HG03139 (cell line): Measurements from ENCODE around the gene COPZ2.
"Not testable (repeated sequence)": the region's sequence is repeated elsewhere in the genome, so short reads cannot be mapped to it uniquely, and the experiment has no call there.

Experiments
- ATAC-seq: cut with Tn5 transposase; IDR thresholded peaks from one replicate; pipeline ENCODE4 v1.9.1; 2021; ENCODE audit not compliant: unreplicated experiment

The COPZ2 gene

DNA sequence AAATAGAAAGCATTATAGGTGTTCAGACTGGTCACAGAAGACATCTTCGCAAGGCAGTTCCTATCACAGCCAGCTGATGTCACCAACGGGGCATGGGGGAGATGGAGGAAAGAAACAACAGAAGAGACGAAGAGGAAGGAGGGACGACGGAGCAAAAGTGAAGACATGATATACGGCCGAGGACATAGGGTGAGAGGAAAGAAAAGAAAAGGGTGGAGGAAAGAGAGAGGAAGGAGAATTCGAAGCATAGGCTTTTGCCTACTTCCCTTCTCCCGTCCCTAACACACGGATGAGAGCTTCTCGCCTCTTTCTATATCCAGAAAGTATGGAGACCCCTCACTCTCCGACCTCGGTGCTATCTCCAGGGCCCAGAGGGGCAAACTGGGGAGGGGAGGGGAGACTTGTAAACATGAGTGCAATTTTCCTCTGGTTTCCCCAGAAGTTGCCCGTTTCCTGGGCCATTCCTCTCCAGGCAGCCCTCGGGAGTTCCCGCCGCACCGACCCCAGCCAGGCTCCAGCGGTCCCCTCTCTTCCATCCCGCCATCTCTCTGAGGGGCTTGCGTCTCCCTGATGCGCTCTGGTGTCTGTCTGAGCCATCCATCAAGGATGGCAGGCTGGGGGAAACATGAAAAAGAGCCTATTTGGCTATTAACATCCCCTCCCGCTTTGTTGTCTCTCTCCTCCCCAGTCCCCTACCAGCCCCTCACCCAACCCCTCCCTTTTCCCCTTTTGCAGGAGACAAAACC lies 26.0 kb downstream of the COPZ2 start:
- ATAC-seq, result no peak

DNA sequence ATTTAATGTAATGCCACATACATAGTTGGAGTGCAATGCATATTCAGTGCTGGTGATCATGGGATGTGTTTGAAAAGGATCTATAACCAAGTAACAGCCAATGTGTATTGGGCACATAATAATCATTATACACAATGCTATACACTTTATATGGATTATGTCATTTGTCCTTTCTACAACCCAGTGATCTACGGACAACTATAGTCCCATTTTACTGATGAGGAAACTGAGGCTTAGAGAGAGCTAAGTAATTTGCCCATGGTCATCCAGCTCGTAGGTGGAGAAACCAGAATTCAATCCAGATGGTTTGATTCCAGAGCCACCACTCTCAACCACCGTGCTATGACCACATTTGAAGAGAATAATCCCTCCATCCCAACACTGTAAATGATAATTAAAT lies 27.4 kb downstream of the COPZ2 start:
- ATAC-seq, result no peak

DNA sequence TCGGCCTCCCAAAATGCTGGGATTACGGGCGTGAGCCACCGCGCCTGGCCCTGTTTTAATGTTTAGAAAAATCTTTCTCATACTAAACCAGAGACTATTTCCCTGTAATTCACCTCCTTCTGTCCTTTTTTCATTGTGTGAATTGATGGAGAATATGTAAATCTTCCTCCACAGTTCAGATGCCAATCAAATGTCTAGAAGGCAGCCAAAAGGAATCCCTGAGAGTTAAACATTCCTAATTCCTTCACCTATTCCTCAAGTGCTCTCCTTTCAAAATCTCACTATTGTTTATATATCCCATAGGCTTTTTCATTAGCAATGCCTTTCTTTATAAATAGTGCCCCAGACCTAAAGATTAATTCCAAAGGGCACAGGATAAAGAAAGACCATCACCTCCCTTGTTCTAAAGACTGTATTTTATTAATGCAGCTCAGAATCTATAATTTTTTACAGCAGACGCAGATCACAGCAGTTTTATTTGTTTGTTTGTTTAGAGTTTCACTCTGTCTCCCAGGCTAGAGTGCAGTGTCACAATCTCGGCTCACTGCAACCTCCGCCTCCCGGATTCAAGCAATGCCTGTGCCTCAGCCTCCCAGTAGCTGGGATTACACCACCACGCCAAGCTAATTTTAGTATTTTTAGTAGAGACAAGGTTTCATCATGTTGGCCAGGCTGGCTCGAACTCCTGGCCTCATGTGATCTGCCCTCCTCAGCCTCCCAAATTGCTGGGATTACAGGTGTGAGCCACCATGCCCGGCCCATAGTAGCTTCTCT lies 30.5 kb downstream of the COPZ2 start:
- ATAC-seq, result no peak

DNA sequence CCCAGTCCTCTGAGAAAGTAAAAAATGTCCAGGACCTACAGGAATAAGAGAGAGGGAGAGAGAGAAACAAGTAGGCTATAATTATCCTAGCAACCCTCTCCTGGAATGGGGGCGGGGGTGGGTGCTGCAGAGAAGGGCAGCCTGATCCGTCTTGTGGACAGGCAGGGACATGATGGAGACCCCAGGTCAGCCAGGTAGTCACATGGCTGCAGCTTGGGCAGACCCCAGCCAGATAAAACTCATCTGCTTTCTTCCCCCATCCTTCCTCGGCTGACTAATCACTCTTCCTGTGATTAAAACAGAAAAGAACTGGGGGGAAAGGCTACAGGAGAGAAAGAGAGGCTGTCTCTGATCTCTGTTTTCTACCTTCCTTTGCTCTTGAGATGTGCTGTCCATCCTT lies 32.6 kb downstream of the COPZ2 start:
- no peak for ATAC-seq

DNA sequence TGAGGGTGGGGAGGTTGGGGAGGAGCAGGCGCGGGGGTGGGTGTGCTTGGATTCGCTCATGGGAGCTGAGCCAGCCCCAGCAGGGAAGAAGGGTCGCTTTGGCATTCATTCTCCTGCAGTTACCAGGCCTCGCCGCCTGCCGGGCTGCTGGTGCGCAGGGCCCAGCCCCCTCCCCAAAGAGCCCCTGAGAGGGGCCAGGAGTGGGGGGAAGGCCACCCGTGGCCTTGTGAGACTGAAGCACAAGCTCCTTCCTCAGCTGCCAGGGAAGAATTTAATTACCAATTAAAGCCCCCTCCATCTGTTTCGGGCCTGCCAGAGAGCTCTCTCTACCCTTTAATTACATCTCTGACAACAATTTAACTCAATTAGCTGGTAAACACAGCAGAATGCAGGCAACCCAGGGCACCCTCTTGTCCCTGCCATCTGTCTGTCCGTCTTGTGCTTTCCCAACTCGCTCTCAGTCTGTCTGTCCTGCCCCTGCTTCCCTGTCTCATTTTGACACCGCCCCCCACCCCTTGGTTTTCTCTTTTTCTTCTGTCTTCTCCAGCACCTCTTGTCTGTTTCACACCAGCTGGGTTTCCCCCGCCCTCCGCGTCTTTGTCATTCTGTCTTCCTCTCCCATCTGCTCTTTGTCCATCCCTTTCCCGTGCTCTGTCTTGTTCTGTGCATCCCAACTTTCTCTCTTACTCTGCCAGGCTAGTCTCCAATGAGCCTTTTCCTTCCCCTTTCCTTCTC lies 34.0 kb downstream of the COPZ2 start:
- ATAC-seq, result no peak

DNA sequence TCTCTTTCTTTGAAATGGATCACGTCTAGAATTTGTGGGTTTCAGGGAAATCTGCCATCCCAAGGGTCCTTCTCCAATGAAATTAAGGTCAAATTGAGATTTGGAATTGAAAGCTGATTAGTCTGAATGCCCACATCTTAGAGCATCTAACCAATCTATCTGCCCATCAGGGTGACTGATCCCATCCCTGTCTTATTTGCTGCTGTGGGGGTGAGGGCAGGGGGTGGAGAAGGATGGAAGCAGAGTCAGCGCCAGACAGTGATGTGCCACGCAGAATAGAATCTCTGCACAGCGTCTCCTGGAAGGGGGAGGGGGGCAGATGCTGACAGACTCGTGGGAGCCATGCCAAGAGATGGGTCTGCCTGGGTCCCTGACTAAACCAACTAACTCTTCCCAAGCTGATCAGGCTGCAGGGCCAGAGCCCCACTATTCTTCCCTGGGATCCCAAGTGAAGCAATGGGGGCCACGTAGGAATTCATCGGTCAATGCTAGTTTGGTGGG lies 34.6 kb downstream of the COPZ2 start:
- no peak for ATAC-seq

DNA sequence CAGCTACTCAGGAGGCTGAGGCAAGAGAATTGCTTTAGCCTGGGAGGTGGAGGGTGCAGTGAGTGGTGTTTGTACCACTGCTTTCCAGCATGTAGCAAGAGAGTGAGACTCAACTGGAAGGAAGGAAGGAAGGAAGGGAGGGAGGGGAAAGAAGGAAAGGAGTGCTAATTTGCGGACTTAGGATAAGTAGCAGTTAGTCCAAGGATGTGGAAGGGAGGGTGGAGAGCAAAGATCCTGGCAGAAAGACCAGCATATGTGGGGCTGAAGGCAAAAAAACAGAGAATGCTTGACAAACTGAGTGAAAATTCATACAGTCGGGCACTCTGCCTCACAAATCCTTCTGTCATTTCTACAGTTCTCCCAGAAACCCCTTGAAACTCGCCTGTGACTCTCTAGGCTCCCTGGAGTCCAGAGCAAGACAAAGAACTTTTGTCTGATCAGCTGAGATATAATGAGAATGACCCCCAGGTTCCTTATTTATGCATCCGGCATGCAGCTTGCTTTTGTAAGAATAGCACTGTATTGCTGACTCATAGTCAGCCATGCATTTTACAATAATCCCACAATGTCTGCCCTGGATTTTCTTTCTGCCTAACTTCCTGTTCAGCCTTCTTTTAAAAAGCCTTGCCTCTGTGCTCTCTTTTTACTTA lies 35.2 kb downstream of the COPZ2 start:
- ATAC-seq, result no peak

DNA sequence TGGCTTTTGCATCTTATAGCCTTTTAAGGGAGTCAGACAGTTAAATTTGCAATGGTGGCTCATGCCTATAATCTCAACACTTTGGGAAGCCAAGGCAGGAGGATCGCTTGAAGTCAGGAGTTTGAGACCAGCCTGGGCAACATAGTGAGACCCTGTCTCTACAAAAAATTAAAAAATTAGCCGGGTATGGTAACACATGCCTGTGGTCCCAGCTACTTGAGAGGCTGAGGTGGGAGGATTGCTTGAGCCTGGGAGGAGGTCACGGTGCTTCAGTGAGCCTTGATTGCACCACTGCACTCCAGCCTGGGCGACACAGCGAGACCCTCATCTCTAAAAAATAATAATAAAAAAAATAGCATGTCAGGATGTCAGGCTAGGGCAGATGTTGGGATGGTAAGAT lies 35.9 kb downstream of the COPZ2 start:
- not testable (repeated sequence) for ATAC-seq

DNA sequence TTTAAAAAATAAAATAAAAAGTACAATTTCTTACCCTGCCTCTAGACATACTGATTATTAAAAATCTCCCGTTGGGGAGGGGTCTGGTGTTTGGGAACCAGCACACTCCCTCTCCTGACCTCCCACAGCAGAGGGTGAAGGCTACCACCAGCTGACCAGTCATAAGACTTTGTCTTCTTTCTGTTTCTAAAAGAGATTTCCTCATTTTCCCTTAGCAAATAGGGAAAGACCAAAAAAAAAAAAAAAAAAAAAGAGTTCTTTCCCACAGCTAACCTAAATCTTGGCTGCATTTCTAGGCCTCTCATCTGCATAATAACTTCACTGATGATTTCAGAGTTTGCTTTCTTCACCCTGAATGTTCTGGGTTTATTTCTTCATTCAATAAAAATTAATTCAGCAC lies 36.4 kb downstream of the COPZ2 start:
- ATAC-seq, result no peak

DNA sequence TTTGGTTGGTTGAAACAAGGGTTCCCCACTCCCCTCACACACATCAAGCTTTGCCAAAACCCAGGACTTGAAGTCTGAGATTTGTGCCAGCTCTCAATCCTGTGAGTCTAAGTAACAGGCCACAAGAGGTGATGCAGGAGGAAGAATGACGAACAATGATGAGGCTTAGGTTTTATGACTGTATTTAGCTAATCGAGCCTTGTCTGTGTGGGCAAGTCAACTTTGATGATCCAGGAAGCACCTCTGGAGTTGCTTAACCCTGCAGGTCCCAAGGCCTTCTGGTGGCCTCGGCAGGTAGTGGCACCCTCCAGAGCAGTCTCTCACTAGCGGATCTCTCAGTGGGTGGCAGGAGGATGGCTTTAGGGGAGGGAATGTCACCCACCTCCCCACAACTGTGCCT lies 38.0 kb downstream of the COPZ2 start:
- ATAC-seq, result no peak

DNA sequence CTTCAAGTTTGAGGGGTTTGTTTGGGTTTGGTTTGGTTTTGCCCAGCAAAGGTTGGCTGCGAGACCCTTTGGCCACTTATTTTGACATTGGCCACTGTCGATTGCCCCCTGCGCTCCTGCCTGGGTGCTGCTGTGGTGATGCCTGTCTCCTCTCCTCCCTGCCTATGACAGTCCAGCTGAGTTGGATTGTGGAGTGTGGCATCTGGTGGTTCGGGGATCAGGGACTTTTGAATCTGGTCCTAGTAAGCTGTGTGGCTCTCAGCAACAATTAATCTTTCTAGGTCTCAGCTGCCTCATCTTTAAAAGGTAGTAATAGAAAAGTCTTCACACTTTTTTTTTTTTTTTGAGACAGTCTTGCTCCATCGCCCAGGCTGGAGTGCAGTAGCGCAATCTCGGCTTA lies 39.6 kb downstream of the COPZ2 start:
- ATAC-seq, result no peak

DNA sequence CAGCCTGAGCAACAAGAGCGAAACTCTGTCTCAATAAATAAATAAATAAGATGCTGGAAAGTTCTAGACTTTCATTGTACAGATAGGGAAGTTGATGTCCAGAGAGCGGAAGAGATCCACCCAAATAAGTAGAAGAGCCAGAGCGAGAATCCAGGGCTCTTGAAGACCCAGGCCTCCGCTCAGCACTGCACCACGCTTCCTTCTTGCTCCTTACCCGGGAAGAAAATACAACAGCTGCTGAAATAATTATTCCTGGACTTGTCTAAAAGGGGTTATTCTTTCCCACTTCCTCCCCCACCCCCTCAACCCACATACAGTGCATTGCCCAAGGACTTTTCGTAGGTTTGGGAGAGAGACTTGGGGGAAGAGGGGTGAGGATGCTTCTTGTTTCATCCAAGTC lies 40.0 kb downstream of the COPZ2 start:
- no peak for ATAC-seq

DNA sequence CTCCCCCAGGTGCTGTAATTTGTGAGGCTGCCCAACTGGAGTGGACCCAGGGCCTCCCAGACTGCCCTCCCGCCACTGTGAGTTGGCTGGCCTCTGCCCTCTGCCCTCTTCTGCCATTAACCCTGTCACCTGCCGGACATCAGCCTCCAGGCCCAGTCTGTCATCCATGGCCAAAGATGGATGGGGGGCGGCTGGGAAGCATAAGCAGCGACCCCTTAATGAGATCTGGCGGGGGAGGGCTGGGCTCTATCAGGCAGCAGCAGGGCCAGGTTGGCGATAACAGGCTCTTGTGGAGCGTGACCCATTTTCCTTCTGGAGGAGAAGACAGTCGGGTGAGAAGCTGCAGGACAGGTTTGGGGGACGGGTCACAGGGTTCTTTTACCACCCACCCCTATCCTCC lies 41.4 kb downstream of the COPZ2 start:
- ATAC-seq, result no peak

DNA sequence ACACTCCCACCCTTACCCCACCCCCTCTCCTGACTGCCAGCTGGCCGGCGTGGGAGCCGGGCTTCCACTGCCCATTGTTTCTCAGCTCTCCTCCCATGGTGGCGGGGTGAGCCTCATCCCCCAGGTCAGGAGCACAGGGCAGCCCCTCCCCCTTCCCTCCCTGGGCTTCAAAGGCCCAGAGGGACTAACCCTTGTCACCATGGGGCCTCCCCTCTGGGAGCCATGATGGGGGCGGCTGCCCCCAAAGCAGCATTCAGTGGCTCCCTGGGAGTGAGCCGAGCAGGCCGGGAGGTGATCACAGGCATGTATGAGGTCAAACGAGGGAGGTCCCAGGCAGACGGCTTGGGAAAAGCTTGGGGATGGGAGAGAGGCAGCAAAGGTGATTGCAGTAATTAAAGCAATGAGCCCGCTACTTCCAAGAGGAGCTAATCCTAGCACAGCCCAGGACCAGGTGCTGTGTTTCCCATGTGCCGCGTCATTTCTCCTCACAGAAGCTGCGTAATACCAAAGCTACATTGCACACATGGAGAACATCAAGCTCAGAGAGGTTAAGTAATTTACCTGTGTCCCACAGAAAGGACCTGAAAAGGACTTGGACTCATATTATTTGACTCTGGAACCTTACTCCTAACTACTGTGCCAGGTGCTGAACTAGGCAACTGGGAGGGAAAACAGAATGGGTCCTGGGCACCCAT lies 42.2 kb downstream of the COPZ2 start:
- ATAC-seq, result no peak

DNA sequence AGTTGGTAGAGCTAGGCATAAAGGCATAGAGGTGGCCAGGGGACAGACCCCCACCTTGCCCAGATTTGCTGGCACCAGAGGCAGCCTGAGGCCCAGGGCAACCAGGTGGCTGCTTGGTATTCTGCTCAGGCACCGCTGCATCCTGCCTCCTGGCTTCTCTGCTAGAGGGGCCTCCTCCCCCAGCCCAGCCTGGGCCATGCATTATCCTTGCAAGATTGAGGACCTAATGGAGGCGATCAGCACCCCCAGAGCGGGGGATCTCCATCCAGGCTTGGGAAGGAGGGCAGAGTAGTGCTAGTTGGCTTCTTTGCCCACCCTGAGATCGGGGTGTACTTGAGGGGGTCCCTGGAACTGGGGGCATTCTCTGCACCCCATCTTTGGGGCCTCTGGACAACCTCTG lies 42.9 kb downstream of the COPZ2 start:
- no peak for ATAC-seq

DNA sequence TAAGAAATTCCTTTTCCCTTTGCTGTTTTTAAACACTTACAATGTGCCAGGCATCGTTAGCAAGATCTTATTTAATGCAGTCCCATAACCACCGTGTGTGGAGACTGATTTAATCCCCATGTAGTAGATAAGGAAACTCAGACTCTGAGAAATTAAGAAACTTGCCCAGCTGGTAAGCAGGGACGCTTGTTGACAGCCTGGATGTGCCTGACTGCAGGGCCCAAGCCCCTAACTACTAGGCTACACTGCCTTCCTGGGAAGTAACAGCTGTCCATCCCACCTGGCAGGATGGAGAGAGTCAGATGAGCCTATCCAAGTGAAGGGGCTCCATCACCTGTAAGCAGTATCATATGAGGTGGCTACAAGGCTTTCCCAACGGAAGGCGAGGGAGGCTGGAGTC lies 43.6 kb downstream of the COPZ2 start:
- no peak for ATAC-seq

DNA sequence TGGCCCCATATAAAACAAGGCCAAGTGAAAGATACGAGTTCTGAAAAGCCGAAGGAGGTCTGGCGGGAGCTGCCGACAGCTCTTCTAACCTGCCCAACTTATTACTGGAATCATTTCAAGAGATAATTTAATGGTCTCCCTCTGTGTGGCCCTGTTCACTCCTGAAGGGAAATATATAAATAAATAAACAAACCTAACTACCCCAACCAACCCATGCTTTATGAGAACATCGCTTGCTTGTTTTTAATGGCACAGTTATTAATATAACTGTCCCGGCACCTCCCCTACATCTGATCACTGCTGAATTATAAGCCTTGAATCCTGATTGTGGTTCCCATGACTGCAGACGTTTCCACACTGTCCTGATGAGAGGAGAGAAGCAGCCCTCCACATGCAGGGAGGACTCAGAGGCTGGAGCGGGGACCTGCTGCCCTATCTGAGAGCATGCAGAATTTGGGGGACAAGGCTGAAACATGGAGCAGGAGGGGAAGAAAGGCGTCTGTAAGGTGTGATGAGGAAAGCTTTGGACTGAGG lies 44.5 kb downstream of the COPZ2 start:
- no peak for ATAC-seq

DNA sequence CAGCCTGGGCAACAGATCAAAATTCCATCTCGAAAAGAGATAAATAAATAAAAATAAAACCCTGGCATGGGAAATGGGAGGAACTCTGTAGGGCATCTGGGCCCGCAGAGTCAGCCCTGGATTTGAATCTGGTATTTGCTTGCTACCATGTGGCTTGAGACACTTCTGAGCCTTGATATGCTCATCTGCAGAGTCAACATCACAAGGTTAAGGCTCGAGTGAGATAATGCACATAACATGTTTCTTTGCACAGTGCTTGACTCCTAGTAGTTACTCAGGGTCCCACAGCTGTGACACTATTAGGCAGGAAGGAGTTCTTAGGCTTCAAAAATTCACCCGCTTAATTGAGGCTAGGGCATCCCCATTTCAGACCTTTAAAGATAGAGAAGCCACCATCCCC lies 45.4 kb downstream of the COPZ2 start:
- no peak for ATAC-seq

DNA sequence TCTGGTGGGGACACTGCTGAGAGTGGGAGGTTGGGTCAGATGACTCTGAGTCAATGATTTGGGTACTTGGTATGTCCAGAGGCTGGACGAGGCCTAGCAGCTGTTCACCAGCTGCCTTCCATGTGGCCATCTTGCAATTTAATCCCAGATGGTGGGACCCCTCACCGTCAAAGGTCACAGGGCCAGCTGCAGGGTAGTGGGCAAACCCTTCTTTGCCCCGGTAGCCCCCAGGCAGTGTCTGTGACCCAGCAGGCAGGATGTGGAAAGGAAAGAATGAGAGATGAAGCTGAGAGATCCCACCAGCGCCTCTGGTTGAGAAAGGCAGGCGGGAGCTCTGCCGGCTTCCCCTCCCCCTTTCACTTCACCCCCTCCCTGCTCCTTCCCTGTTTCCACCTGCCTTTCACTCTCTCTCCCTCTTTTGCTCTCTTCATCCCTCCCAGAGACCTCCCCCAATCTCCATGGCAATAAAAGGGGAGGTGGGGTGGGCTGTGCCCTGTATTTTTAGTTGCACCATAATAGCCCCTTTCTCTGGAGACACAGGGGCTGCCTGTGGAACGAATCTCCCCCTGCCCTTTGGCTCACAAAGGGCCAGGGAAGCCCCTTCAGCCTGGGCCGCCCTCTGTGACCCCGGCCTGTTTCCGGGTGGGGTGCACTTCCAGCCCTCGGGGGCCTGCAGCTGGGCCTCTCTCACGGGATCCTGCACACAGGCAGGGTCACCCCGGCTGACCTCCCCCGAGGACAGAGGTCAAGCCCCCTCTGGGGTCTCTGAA lies 46.5 kb downstream of the COPZ2 start:
- no peak for ATAC-seq

DNA sequence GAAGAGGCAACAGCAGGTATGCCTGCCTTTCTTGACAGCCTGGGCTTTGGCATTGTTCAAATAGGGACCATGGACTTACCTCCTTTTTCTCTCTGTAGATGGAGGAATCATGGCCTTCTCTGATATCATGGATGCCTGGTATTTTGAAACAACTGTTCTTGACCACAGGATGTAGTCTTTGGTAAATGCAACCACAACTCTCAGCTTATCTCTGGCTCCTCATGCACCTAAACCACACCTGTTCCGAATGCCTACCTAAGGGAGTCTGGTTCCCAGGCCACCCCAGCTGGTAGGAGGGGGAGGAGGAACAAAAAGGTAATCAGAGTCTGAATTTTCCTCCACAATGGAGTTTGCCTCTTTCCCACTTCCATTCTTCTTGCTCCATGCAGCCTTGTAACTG lies 47.9 kb downstream of the COPZ2 start:
- ATAC-seq, result no peak
